Gastrocnemius medialis (tissue), 4 donors: ENCODE measurements around the gene GALP.
A peak's percentile ranks its signal among the peaks of the same experiment; 100 is the strongest.

Experiments used
- CTCF ChIP-seq, 5 experiments: fragments of 450-650 bp in 3 of 5; fragments of 200-600 bp in 2 of 5; sonication (generic) in 2 of 5; IDR thresholded peaks in 4 of 5; conservative IDR thresholded peaks in 1 of 5; 1 replicate in 4 of 5; 2 replicates in 1 of 5; pipeline ENCODE4 v1.5.1; 2016 to 2019; ENCODE audit warnings: antibody characterized with exemption in 5 of 5, mild to moderate bottlenecking in 3 of 5, moderate library complexity in 3 of 5
- POLR2A ChIP-seq, 2 donors: fragments of 450-650 bp; IDR thresholded peaks; one replicate each; pipeline ENCODE4 v1.6.1; 2017; ENCODE audit warnings: antibody characterized with exemption in 2 of 2, mild to moderate bottlenecking in 2 of 2, moderate library complexity in 2 of 2

- TF ChIP-seq CTCF (IDR thresholded peaks at IDR 0.05 in 4 of 5, conservative IDR thresholded peaks at IDR 0.05 in 1 of 5): no peak
- peak; percentile 52 to 54 for TF ChIP-seq POLR2A (IDR thresholded peaks at IDR 0.05)
Observed at GRCh38 chr19:56140583-56141416, 35.0 kb upstream of the GALP start, which contains the start of gene ZNF444.
